HCT116 (cell line): ENCODE results near the gene AS3MT. TPM values are rescaled to one million over a fixed set of nuclear protein-coding genes. Genes with fewer than 3 reads are reported as not detected.

ENCODE experiments used
- ATAC-seq: fragments of 200-7000 bp; cut with Tn5 transposase; 2 replicates; pipeline ENCODE4 v1.9.1; 2020; ENCODE audit warnings: mild to moderate bottlenecking, moderate library complexity
- BruUV-seq: library from RNA; stranded (reverse); fragments of 400-500 nt; replicated peaks from 2 replicates; lab custom pipeline; 2021; lab: Mats Ljungman, UMichigan
- CTCF ChIA-PET: fragments of 300-600 bp; sonication (Branson Sonifier 250); formaldehyde crosslinking; loops from one replicate; lab custom pipeline; 2021; ENCODE audit warnings: antibody characterized with exemption; lab: Charles Lee
- POLR2A ChIA-PET: fragments of 300-600, 350-600 bp; sonication (Branson Sonifier 250); formaldehyde crosslinking; loops from one replicate; lab custom pipeline; 2021; ENCODE audit warnings: antibody characterized with exemption; lab: Charles Lee
- RAD21 ChIA-PET, 2 experiments: fragments of 300-600 bp; sonication (Branson Sonifier 250); formaldehyde crosslinking; loops; one replicate each; lab custom pipeline; 2023; ENCODE audit warnings: low total read pairs in 2 of 2; ENCODE audit not compliant: uncharacterized antibody in 2 of 2, unreplicated experiment in 2 of 2, low non-redundant PET in 1 of 2; lab: Charles Lee
- DNase-seq: peaks from one replicate; pipeline ENCODE4 v3.0.0-alpha.2; 2010; ENCODE audit warnings: low read depth, low spot score
- H2AFZ ChIP-seq: fragments of 200-600 bp; shearing (Covaris generic), sonication (generic); 2 replicates; pipeline ENCODE4 v1.6.1; 2017; ENCODE audit warnings: low read depth, mixed run types, mixed read lengths, antibody characterized with exemption, low read length; ENCODE audit not compliant: poor library complexity, severe bottlenecking
- H3K27ac ChIP-seq: 2 replicates; pipeline ENCODE4 v1.5.1; 2012; ENCODE audit warnings: low read depth, low read length
- H3K27me3 ChIP-seq: fragments of 200-600 bp; sonication (generic); 2 replicates; pipeline ENCODE4 v1.6.1; 2016; ENCODE audit warnings: mixed run types, low read length, mixed read lengths; ENCODE audit not compliant: insufficient read depth
- H3K36me3 ChIP-seq, 2 experiments: fragments of 200-500 bp in 1 of 2; fragments of 200-600 bp in 1 of 2; sonication (Bioruptor generic) in 1 of 2; sonication (generic) in 1 of 2; 2 replicates each; pipeline versions ENCODE4 v1.5.1 to v1.6.1; 2014 to 2016; ENCODE audit warnings: low read length in 2 of 2, inconsistent platforms in 1 of 2, mixed read lengths in 1 of 2, mixed run types in 1 of 2; ENCODE audit not compliant: insufficient read depth in 2 of 2, control insufficient read depth in 1 of 2
- H3K4me1 ChIP-seq, 2 experiments: fragments of 200-600 bp in 1 of 2; sonication (generic) in 1 of 2; 2 replicates each; pipeline versions ENCODE4 v1.5.1 to v1.6.1; 2012 to 2017; ENCODE audit warnings: low read length in 2 of 2, inconsistent platforms in 1 of 2, mild to moderate bottlenecking in 1 of 2, mixed read lengths in 1 of 2, mixed run types in 1 of 2, moderate library complexity in 1 of 2; ENCODE audit not compliant: insufficient read depth in 2 of 2, control insufficient read depth in 1 of 2
- H3K4me2 ChIP-seq: fragments of 200-600 bp; sonication (generic); 2 replicates; pipeline ENCODE4 v1.6.1; 2017; ENCODE audit warnings: mixed run types, low read length, mixed read lengths
- H3K4me3 ChIP-seq, 2 experiments: fragments of 200-600 bp in 1 of 2; sonication (generic) in 1 of 2; replicated peaks in 1 of 2; 2 replicates each; pipeline ENCODE4 v1.5.1; 2011 to 2016; ENCODE audit warnings: low read length in 2 of 2, control low read depth in 1 of 2, low read depth in 1 of 2, mild to moderate bottlenecking in 1 of 2, mixed read lengths in 1 of 2, mixed run types in 1 of 2
- H3K79me2 ChIP-seq: fragments of 200-600 bp; sonication (generic); 2 replicates; pipeline ENCODE4 v1.6.1; 2017; ENCODE audit warnings: mild to moderate bottlenecking, mixed run types, low read length, moderate library complexity, mixed read lengths; ENCODE audit not compliant: insufficient read depth
- H3K9ac ChIP-seq: fragments of 200-600 bp; sonication (generic); 2 replicates; pipeline ENCODE4 v1.6.1; 2016; ENCODE audit warnings: low read length, mixed read lengths
- H3K9me2 ChIP-seq: fragments of 200-600 bp; sonication (generic), shearing (Covaris generic); 2 replicates; pipeline ENCODE4 v1.6.1; 2017; ENCODE audit warnings: mixed run types, mild to moderate bottlenecking, moderate library complexity; ENCODE audit not compliant: insufficient read depth
- H3K9me3 ChIP-seq, 2 experiments: fragments of 200-500 bp in 1 of 2; fragments of 200-600 bp in 1 of 2; sonication (Bioruptor generic) in 1 of 2; sonication (generic) in 1 of 2; 2 replicates each; pipeline ENCODE4 v1.6.1; 2014 to 2017; ENCODE audit warnings: low read length in 2 of 2, mixed read lengths in 2 of 2, inconsistent platforms in 1 of 2, low read depth in 1 of 2, mild to moderate bottlenecking in 1 of 2, mixed run types in 1 of 2, moderate library complexity in 1 of 2; ENCODE audit not compliant: control insufficient read depth in 1 of 2, insufficient read depth in 1 of 2
- H4K20me1 ChIP-seq: fragments of 200-600 bp; sonication (generic), shearing (Covaris generic); 2 replicates; pipeline ENCODE4 v1.6.1; 2017; ENCODE audit warnings: mixed run types, mild to moderate bottlenecking, moderate library complexity; ENCODE audit not compliant: insufficient read depth
- CBX3 ChIP-seq: IDR thresholded peaks from 2 replicates; pipeline ENCODE4 v1.6.1; 2012; ENCODE audit warnings: low read depth
- EGR1 ChIP-seq: IDR thresholded peaks from 2 replicates; pipeline ENCODE4 v1.6.1; 2012; ENCODE audit warnings: low read depth
- ELF1 ChIP-seq: IDR thresholded peaks from 2 replicates; pipeline ENCODE4 v1.6.1; 2012; ENCODE audit warnings: low read depth, borderline replicate concordance
- EZH2 ChIP-seq: fragments of 200-600 bp; sonication (generic); IDR thresholded peaks from 2 replicates; pipeline ENCODE4 v1.6.1; 2017; ENCODE audit warnings: antibody characterized with exemption, mixed run types
- EZH2phosphoT487 ChIP-seq: fragments of 200-600 bp; IDR thresholded peaks from 2 replicates; pipeline ENCODE4 v1.6.1; 2018; ENCODE audit warnings: antibody characterized with exemption, borderline replicate concordance
- JUND ChIP-seq: IDR thresholded peaks from 2 replicates; pipeline ENCODE4 v1.6.1; 2012
- POLR2A ChIP-seq: IDR thresholded peaks from 2 replicates; pipeline ENCODE4 v1.7.0; 2011; ENCODE audit warnings: borderline replicate concordance; ENCODE audit not compliant: insufficient read depth, insufficient read length; ENCODE audit errors: extremely low read depth
- POLR2AphosphoS5 ChIP-seq: IDR thresholded peaks from 2 replicates; pipeline ENCODE4 v1.6.1; 2011; ENCODE audit warnings: mild to moderate bottlenecking, low read depth, low read length, moderate library complexity
- RAD21 ChIP-seq: IDR thresholded peaks from 2 replicates; pipeline ENCODE4 v1.6.1; 2012; ENCODE audit warnings: low read depth, mild to moderate bottlenecking
- SIN3A ChIP-seq: IDR thresholded peaks from 2 replicates; pipeline ENCODE4 v1.6.1; 2012; ENCODE audit warnings: low read depth
- SP1 ChIP-seq: IDR thresholded peaks from 2 replicates; pipeline ENCODE4 v1.6.1; 2012; ENCODE audit warnings: low read depth
- SRF ChIP-seq: IDR thresholded peaks from 2 replicates; pipeline ENCODE4 v1.6.1; 2012; ENCODE audit warnings: low read depth
- TCF7L2 ChIP-seq: IDR thresholded peaks from 2 replicates; pipeline ENCODE4 v1.7.0; 2011; ENCODE audit warnings: borderline replicate concordance, inconsistent platforms; ENCODE audit not compliant: insufficient read depth, insufficient read length; ENCODE audit errors: extremely low read depth
- YY1 ChIP-seq: IDR thresholded peaks from 2 replicates; pipeline ENCODE4 v1.6.1; 2011; ENCODE audit warnings: low read length, low read depth, moderate library complexity, mild to moderate bottlenecking; ENCODE audit not compliant: insufficient replicate concordance; ENCODE audit errors: extremely low read depth
- ZFX ChIP-seq: fragments of 450-650 bp; IDR thresholded peaks from 2 replicates; pipeline ENCODE4 v1.6.1; 2017
- ZNF274 ChIP-seq: fragments of 200-500 bp; sonication (Bioruptor generic); IDR thresholded peaks from 2 replicates; pipeline ENCODE4 v1.6.1; 2014; ENCODE audit warnings: mild to moderate bottlenecking, low read depth, low read length, inconsistent platforms
- intact Hi-C: fragments of 100-400 bp; cut with micrococcal nuclease; formaldehyde crosslinking; loops from 2 replicates; pipeline ENCODE4 v1.10.0; 2022
- total RNA-seq: library from RNA; stranded (reverse); gene quantifications from one replicate; pipeline ENCODE4 v1.2.1, GENCODE V29; 2021; ENCODE audit not compliant: unreplicated experiment
- TF ChIP-seq, protein P1 (sequence below): IDR thresholded peaks from 2 replicates; pipeline ENCODE4 v1.6.1; 2012
- TF ChIP-seq, protein P2 (sequence below), 3 experiments: fragments of 200-600 bp in 1 of 3; sonication (generic) in 1 of 3; IDR thresholded peaks in 2 of 3; conservative IDR thresholded peaks in 1 of 3; 2 replicates each; pipeline ENCODE4 v1.5.1; 2012 to 2017; ENCODE audit warnings: low read depth in 2 of 3, low read length in 2 of 3, antibody characterized with exemption in 1 of 3, borderline replicate concordance in 1 of 3, control low read depth in 1 of 3, mild to moderate bottlenecking in 1 of 3, mixed read lengths in 1 of 3, mixed run types in 1 of 3, moderate library complexity in 1 of 3; ENCODE audit not compliant: insufficient read depth in 1 of 3
- TF ChIP-seq, protein P3 (sequence below): IDR thresholded peaks from 2 replicates; pipeline ENCODE4 v1.6.1; 2012; ENCODE audit warnings: low read depth
- TF ChIP-seq, protein P4 (sequence below): IDR thresholded peaks from 2 replicates; pipeline ENCODE4 v1.6.1; 2011; ENCODE audit warnings: mild to moderate bottlenecking, low read length, moderate library complexity; ENCODE audit not compliant: insufficient replicate concordance; ENCODE audit errors: extremely low read depth

AS3MT gene
- total RNA-seq, 1 experiment from 2014 or later = 0.79 TPM

DNA sequence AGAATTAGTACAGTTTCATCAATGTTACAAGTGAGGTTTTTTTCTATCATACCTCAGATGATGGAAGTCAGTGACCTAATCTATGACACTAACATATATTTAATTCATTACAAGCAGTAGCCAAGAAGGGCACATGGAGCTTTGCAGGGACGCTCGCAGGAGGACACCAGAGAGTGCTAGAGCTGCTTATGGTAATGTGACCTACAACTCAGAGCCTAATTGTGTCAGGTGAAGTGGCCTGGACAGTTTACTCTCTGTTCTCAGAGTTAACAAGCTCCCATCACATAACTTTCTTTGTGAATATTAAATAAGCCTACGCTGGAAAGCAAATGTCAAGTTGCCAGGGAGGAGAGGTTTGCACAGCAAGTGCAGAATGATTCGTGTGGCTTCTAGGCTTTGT is 37.2 kb downstream of the AS3MT start:
- ChIA-PET CTCF (interaction anchor here (2.5 kb wide), 1 partner anchor 11 kb away, joined by 8 read pairs; the partner anchor contains the start of gene CNNM2), RAD21 (no interaction called here), POLR2A (no interaction called here)
- H3K27me3 ChIP-seq = no peaks in the 10 kb centered on the region
- ATAC-seq (no peak), DNase-seq (no peak)
- no peaks in the 10 kb centered on the region for H4K20me1 ChIP-seq
- H3K4me2 ChIP-seq = no peak overlapping the region
- no peaks in the 10 kb centered on the region for H3K79me2 ChIP-seq
- H3K9me2 ChIP-seq = no peaks in the 10 kb centered on the region
- no peaks in the 10 kb centered on the region for H3K36me3 ChIP-seq
- no peak for TF ChIP-seq YY1
- no peak for TF ChIP-seq JUND
- no peak for TF ChIP-seq POLR2A
- TF ChIP-seq ELF1 = no peak
- TF ChIP-seq, protein P1, sequence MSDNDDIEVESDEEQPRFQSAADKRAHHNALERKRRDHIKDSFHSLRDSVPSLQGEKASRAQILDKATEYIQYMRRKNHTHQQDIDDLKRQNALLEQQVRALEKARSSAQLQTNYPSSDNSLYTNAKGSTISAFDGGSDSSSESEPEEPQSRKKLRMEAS = no peak
- TF ChIP-seq, protein P2, sequence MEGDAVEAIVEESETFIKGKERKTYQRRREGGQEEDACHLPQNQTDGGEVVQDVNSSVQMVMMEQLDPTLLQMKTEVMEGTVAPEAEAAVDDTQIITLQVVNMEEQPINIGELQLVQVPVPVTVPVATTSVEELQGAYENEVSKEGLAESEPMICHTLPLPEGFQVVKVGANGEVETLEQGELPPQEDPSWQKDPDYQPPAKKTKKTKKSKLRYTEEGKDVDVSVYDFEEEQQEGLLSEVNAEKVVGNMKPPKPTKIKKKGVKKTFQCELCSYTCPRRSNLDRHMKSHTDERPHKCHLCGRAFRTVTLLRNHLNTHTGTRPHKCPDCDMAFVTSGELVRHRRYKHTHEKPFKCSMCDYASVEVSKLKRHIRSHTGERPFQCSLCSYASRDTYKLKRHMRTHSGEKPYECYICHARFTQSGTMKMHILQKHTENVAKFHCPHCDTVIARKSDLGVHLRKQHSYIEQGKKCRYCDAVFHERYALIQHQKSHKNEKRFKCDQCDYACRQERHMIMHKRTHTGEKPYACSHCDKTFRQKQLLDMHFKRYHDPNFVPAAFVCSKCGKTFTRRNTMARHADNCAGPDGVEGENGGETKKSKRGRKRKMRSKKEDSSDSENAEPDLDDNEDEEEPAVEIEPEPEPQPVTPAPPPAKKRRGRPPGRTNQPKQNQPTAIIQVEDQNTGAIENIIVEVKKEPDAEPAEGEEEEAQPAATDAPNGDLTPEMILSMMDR (IDR thresholded peaks at IDR 0.05 in 2 of 3, conservative IDR thresholded peaks at IDR 0.05 in 1 of 3; ENCODE audit: borderline replicate concordance in 1 of 3, insufficient read depth in 1 of 3, low read depth in 2 of 3, low read length in 2 of 3) = no peak
- no peak for TF ChIP-seq CBX3
- no peak for TF ChIP-seq ZFX
- no peak for TF ChIP-seq EZH2
- no peak for TF ChIP-seq SIN3A
- no peak for TF ChIP-seq SRF
- TF ChIP-seq EZH2phosphoT487 = no peak
- TF ChIP-seq POLR2AphosphoS5 = no peak
- TF ChIP-seq, protein P3, sequence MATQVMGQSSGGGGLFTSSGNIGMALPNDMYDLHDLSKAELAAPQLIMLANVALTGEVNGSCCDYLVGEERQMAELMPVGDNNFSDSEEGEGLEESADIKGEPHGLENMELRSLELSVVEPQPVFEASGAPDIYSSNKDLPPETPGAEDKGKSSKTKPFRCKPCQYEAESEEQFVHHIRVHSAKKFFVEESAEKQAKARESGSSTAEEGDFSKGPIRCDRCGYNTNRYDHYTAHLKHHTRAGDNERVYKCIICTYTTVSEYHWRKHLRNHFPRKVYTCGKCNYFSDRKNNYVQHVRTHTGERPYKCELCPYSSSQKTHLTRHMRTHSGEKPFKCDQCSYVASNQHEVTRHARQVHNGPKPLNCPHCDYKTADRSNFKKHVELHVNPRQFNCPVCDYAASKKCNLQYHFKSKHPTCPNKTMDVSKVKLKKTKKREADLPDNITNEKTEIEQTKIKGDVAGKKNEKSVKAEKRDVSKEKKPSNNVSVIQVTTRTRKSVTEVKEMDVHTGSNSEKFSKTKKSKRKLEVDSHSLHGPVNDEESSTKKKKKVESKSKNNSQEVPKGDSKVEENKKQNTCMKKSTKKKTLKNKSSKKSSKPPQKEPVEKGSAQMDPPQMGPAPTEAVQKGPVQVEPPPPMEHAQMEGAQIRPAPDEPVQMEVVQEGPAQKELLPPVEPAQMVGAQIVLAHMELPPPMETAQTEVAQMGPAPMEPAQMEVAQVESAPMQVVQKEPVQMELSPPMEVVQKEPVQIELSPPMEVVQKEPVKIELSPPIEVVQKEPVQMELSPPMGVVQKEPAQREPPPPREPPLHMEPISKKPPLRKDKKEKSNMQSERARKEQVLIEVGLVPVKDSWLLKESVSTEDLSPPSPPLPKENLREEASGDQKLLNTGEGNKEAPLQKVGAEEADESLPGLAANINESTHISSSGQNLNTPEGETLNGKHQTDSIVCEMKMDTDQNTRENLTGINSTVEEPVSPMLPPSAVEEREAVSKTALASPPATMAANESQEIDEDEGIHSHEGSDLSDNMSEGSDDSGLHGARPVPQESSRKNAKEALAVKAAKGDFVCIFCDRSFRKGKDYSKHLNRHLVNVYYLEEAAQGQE = no peak
- no peak for TF ChIP-seq EGR1
- TF ChIP-seq SP1 = no peak
- TF ChIP-seq TCF7L2 = no peak
- TF ChIP-seq ZNF274 = no peak
- TF ChIP-seq RAD21 = no peak
- TF ChIP-seq, protein P4, sequence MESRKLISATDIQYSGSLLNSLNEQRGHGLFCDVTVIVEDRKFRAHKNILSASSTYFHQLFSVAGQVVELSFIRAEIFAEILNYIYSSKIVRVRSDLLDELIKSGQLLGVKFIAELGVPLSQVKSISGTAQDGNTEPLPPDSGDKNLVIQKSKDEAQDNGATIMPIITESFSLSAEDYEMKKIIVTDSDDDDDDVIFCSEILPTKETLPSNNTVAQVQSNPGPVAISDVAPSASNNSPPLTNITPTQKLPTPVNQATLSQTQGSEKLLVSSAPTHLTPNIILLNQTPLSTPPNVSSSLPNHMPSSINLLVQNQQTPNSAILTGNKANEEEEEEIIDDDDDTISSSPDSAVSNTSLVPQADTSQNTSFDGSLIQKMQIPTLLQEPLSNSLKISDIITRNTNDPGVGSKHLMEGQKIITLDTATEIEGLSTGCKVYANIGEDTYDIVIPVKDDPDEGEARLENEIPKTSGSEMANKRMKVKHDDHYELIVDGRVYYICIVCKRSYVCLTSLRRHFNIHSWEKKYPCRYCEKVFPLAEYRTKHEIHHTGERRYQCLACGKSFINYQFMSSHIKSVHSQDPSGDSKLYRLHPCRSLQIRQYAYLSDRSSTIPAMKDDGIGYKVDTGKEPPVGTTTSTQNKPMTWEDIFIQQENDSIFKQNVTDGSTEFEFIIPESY = no peak
- no peak overlapping the region for H2AFZ ChIP-seq
- H3K4me3 ChIP-seq = no peak overlapping the region
- BruUV-seq = no TSS peak
- intact Hi-C loops = no loop called here
- no peaks in the 10 kb centered on the region for H3K4me1 ChIP-seq
- no peaks in the 10 kb centered on the region for H3K9me3 ChIP-seq
- H3K9ac ChIP-seq = no peak overlapping the region
- H3K27ac ChIP-seq = no peak overlapping the region
